GM21723 (cell line): Measurements from ENCODE around the gene DDX31.
"Not testable (repeated sequence)": the region's sequence is repeated elsewhere in the genome, so short reads cannot be mapped to it uniquely, and the experiment has no call there.

Experiments
- ATAC-seq: cut with Tn5 transposase; IDR thresholded peaks from one replicate; pipeline ENCODE4 v1.9.1; 2021; ENCODE audit warnings: mild to moderate bottlenecking, moderate library complexity; ENCODE audit not compliant: unreplicated experiment

Gene DDX31

DNA sequence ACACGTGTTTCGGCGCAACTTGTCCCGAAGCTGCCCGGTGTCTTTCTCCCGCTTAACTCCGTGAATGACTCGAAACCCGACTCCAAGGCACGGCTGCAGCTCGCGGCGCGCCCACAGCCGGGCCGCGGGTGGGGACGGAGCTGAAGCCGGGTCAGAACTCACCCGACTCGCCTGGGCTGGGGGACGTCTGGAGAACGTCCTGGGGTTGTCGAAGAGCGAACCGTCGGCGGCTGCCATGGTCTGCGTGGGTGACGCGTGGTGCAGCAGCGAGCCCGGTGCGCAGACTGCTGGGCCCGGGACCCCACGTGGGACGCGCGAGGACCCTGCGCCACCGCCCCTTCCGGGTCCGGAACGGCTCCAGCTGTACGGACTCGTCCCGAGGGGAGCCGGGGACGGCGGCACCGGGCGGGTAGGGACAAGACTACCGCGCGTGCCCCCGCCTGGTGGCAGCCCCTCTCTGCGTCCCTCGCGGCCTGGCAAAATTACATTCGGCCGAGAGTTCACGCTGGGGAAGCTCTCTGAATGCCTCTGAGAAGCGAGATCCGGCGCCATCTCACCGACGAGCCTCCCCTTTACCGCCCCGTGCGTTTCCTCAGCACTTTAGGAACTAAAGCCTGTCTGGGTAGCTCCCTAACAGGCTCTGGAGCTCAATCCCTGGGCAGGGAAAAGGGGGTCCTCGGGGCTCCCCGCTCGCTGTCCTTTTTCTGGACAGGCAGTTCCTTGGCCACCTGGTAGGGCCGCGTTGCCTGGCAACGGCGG is at the start of gene DDX31:
DDX31 (minus strand) TSS at position 286 of the 759 bp plus-strand sequence; CDS start at position 237, 49 bp downstream.
- peak; percentile 77 for ATAC-seq

DNA sequence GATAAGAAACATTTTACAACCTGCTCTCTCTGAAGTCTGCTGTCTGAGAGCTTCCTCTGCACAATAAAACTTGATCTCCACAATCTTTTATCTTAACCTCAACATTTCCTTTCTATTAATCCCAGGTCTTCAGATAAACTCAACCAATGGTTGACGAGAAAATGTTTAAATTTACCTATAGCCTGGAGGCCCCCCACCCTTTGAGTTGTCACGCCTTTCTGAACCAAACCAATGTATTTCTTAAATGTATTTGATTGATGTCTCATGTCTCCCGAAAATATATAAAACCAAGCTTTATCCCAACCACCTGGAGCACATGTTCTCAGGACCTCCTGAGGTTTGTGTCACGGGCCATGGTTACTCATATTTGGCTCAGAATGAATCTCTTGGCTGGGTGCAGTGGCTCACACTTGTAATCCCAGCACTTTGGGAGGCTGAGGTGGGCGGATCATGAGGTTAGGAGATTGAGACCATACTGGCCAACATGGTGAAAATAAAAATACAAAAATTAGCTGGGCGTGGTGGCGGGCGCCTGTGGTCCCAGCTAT is 48.7 kb upstream of the DDX31 start:
- not testable (repeated sequence) for ATAC-seq

DNA sequence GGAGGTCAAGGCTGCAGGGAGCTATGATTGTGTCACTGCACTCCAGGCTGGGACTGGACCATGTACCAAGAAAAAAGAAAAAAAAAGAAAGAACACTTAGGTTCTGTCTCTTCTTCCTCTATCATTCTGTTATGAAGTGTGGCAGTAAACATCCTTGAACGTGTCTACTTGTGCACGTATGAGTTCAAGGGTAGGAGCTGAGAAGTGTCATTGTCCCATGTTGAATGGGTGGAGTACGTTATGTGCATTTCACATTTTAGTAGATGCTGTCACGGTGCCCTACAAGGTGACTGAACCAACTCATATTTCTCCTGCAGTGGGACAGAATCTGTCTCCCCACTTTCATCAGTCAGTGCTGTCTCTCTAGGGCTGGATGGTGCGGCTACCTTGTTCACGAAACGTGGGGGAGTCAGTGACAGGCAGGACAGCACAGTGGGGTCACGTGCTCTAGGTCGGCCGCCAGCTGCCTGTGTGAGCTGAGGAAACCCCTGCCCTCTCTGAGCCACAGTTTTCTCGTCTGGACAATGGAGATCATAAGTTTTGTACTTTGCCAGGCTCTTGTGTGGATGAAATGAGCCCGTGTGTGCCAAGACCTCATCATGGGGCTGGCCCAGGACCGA is 47.7 kb upstream of the DDX31 start:
- no peak for ATAC-seq

DNA sequence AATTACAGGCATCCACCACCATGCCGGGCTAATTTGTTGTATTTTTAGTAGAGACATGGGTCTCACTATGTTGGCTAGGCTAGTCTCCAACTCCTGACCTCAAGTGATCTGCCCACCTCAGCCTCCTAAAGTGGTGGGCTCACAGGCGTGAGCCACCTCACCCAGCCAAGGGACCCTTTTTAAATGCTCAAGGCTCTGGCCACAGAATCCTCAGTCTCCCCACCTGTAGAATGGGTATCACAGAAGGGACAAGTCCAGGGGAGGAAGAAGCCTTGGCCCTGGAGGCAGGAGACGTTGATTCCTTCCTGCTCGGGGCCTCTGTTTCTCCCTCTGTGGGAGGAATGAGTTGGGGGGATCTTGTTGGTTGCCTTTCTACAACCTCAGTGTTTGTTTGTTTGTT is 46.2 kb upstream of the DDX31 start:
- ATAC-seq: no peak

DNA sequence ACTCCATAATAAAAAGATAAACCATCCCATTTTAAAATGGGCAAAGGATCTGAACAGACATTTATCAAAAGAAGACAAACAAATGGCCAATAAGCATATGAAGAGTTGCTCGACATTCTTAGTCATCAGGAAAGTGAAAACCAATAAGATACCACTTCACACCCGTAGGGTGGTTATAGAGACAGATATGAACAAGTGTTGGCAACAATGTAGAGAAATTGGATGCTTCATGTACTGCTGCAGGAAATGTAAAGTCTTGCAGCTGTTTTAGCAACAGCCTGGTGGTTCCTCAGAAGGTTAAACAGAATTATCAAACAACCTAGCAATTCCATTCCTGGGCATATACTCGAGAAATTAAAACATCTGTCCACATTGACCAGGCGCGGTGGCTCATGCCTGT is 43.0 kb upstream of the DDX31 start:
- ATAC-seq: no peak

DNA sequence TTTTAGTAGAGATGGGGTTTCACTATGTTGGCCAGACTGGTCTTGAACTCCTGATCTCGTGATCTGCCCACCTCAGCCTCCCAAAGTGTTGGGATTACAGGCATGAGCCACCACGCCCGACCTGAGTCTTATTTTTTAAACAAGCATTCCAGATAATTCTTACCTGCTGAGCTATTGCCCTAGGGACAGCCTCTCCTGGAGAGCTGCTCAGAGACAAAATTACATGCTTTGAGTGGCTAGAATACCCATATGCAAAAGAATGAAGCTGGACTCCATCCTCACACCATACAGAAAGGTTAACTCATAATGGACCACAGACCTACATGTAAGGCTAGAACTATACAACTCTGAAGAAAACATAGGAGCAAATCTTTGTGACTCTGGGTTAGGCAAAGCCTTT is 42.1 kb upstream of the DDX31 start:
- no peak for ATAC-seq

DNA sequence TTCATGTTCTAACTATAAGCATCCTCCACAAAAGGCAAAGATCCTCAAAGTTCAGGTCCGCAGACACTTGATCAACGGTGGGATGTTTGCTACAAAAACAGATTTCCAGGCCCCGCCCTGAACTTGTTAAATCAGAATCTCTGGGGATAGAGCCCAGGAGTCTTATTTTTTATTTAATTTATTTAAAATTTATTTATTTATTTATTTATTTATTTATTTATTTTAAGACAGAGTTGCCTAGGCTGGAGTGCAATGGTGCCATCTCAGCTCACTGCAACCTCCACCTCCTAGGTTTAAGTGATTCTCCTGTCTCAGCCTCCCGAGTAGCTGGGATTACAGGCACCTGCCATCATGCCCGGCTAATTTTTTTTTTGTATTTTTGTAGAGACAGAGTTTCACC is 41.4 kb upstream of the DDX31 start:
- ATAC-seq: not testable (repeated sequence)

DNA sequence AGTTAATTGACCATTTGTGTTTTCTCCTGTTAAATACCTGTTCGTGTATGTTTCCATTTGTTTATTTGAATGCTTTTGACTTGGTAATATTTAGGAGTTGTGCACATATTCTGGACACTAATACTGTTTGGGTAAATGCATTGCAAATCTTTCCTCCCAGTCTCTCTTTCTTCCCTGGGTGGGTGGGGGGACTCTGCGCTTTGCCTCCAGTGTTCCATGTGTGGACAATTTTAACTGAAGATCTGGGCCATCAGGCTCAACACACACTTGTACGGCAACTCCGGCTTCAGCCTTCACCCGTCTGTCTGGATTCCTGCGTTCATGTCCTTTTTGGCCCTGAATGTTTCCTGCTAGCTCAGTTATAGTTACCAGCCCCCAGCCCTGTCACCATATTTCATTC is 40.5 kb upstream of the DDX31 start:
- no peak for ATAC-seq

DNA sequence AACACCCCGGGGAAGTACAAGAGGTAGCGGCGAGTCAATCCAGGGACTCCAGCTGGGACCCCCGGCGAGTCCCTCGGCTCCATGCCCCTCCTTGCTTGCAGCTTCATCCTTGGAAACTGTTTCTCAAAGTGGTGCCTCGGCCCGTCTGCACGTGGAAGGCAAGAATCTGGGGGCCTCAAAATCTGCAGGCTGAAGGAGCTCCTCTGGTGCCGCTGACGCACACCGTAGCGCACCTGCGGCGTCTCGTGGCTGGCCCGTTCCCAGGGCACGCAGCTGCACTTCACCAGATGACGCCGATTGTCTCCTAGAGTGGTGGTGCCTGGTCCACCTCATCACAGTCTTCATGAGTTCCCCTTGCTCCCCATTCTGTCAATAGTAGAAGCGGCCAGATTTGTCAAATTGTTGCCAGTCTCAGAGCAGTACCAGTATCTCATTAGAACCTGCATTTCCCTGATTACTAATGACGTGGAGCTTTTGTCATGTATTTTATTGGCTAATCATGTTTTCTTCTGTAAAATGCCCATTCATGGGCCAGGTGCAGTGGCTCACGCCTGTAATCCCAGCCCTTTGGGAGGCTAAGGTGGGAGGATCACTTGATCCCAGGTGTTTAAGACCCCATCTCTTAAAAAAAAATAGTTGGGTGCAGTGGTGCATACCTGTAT is 39.1 kb upstream of the DDX31 start:
- no peak for ATAC-seq

DNA sequence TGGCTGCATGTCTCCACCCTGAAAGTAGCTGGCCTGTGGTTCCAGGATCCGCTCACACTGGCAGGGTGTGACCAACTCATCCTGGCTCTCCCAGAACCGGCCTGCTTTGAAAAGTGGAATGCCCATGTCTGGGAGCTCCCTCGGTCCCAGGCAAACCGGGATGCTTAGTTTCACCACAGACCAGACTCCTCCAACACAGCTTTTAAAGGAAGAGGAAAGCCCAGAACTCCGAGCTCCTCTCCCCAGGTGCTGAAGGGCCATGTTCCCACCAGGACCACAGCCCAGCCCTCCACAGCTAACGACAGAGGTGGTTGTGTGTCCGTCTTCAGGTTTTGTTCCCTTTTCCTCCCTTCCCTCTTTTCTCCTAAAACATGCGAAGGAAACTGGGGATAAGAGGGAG is 38.5 kb upstream of the DDX31 start:
- ATAC-seq: no peak

DNA sequence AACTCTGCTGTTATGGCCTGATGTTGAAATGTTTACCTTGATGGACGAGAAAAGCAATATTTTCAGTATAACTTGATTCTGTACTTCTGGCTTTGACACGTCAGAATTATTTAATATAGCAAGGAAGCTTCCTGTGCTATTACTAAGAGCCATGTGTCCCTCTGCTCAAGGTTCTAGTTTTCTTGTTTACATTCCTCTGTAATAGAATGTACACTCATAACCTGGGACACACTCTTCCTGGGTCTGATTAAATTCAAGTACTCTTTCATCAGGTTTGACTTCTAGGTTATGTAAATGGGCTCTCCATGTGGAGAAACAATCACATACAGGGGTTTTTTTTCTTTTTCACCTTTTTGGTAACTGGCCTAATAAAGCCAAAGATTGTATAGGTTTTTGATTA is 33.6 kb upstream of the DDX31 start:
- no peak for ATAC-seq

DNA sequence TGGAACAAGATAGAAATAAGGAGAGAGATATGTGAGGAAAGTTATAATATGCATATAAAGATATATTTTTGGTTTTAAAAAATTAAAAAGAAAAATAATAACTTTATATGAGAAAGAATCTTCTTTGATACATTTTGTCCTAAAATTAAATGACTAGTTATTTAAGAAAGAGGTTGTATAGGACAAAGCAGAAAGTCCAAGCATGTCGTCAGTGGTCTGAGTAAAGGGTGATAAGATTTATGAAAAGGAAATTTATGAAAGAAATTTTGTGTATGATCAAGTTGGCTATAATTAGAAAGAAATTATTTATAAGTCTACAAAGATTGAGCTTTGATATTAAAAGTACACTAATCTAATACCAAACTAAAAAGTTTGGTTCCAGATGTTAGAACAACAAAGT is 32.5 kb upstream of the DDX31 start:
- ATAC-seq: no peak

DNA sequence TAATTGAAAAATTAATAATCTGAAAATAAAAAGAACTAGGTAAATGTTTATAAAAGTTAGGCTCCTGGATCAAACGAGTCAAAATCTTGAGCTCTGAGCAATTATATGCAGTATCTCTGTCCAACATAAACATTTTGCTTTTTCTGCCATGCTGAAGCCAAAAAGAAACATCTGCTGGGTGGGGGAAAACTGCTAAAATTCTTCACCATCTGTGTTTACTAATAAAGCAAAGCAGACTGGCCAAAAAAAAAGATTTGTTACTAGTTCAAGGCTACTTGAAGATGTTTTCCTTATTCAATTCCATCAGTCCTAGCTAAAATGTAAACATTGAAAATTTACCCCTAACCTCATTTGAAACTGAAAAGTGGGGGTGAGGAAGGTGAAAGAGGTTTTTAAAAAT is 30.2 kb upstream of the DDX31 start:
- ATAC-seq: no peak

DNA sequence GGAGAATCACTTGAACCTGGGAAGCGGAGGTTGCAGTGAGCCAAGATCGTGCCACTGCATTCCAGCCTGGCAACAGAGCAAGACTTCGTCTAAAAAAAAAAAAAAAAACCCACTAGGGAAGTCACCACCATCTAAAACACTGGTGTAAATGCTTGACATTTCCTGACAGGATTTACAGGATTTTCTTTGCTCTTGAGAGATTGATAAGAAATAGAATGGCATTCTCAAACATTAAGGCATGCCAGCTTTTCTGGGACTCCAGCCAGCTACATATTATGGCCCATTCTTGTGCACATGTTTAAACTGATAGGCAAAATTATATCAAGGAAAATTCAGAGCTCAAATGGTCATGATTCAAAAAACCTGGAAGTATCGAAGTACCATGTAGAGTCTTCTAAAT is 29.2 kb upstream of the DDX31 start:
- no peak for ATAC-seq

DNA sequence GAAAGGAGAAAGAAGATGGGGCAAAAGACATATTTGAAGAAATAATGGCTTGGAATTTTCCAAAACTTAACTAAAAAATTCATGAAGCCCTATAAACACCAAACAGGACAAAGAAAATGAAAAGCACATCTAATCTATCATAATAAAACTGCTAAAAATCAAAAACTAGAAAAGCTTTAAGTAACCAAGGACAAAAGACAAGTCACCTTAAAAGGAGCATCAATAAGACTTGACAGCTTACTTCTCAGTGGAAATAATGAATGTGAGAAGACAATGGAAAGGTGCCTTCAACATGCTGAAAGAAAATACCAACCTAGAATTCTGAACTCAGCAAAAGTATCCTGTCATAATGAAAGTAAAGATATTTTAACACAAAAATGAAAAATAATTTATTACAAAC is 27.4 kb upstream of the DDX31 start:
- ATAC-seq: no peak

DNA sequence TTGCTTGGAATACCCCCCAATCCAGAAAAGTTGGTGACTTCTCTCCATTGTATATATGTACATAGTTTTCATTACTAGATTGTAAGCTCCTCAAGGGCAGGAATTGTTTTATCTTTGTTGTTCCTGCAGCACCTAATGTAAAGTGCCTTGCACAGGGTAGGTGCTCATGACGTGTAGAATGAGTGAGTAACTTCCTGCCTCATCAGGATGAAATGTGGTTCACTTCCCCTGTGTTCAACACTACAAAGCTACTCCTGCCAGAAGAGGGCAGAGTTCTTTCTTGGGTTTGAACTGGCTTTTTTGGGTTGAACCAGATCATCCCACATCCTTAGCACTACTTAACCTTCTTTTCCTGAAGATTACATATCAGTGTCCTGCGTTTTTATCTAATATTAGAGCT is 24.4 kb upstream of the DDX31 start:
- ATAC-seq: no peak

DNA sequence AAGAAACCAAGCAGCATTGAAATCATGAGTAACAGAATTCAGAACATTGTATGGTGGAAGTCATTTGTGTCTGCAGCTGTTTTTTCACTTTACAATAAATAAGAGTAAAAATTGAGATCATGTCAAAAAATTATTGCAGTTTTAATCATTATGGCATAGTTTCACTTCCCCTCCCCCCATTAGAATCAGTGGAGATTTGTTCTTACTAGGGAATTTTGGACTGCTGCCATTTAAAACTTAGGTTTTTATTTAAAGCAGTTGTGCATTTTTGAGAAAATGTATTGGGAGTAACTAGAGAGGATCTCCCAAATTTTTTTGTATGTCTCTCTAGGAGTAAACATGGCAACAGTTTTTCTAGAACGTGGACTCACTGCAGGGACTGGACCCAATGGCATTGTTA is 20.9 kb upstream of the DDX31 start:
- no peak for ATAC-seq

DNA sequence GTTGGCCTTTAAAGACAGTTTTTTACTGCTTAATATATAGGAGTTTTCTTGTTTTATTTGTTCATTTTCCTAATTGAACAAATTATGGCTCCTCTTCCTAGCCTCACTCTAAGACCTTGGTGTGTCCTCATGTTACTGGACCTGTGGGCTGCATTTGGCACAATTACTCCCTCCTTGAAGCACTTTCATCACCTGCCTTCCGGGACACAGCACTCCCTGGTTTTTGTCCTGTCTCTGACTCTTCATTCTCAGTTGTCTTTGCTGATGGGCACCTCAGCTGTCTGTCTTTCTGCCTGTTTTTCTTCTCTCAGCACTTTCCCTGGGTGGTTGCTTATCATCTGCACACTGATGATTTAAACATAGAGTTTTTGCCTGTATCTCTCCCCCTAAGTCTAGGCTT is 14.1 kb upstream of the DDX31 start:
- no peak for ATAC-seq

DNA sequence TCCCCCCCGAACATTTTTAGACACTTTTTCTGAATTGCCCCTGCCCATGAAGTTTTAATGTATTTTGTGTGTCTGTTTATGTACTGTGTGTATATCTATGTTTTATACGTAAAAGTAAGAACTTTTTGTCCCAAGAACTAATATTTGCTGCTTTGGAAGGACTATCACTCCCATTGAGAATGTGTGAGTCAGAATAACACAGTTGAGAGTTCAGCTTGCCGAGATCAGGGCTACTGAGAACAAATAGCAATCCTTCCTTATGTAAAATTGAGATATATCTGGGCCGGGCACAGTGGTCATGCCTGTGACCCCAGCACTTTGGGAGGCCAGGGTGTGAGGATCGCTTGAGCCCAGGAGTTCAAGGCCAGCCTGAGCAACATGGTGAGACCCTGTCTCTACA is 11.8 kb upstream of the DDX31 start:
- ATAC-seq: no peak

DNA sequence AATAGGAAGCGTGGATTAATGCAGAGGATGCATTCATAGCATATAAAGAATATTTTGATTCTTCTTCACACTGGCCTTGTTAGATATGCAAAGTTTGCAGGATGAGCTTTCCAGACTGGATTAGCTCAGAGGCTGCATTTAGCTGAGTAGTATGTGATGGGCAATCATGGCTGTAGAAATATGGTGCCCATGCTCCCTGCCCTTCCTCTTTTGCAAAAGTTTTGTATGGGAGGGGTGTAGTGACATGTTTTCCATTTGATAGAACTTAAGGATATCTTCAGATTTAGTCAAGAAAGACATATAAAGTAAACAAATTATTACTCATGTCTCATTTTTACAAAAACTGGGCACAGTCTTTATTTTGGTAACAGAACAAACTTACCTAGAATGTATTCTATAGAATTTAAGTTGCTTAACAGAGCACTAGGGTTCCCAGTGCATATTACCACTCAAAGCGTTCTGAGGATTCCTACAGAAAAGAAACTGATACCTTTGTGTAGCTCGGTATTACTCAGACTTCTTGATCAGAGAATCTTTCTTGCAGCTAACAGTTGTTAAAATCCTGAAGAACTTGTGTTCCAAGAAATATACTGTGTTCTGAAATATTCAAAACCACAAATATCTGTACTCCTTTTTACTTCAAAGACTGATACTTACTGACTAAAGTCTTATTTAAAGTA is 10.3 kb upstream of the DDX31 start:
- no peak for ATAC-seq

DNA sequence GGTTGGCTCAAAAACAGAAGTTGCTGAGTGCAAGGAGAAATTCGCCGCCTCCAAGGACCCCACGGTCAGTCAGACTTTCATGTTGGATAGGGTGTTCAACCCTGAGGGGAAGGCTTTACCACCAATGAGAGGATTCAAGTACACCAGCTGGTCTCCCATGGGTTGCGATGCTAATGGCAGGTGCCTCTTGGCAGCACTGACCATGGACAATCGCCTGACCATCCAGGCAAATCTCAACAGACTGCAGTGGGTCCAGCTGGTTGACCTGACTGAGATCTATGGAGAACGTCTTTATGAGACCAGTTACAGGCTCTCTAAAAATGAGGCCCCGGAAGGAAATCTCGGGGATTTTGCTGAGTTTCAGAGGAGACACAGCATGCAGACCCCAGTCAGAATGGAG is 8.2 kb upstream of the DDX31 start:
- no peak for ATAC-seq
